D721Med (cell line): Measurements from ENCODE around the gene PREX1.
"Not testable (repeated sequence)": the region's sequence is repeated elsewhere in the genome, so short reads cannot be mapped to it uniquely, and the experiment has no call there.

ENCODE experiments used
- DNase-seq: peaks from one replicate; pipeline ENCODE4 v3.0.0; 2011; ENCODE audit warnings: low spot score; ENCODE audit not compliant: insufficient read length
- FAIRE-seq: peaks from 2 replicates; lab custom pipeline; 2011; peaks lifted over from hg19 to GRCh38; lab: Jason Lieb, UNC
- CTCF ChIP-seq: IDR thresholded peaks from 2 replicates; pipeline ENCODE4 v1.5.1; 2012; ENCODE audit warnings: mild to moderate bottlenecking, control low read depth; ENCODE audit not compliant: insufficient read depth; ENCODE audit errors: missing control alignments

PREX1 gene

GRCh38 chr20:48760403-48760983 is 67.3 kb downstream of the PREX1 start:
- DNase-seq (no peak), FAIRE-seq (no peak)

GRCh38 chr20:48759631-48760245 is 68.1 kb downstream of the PREX1 start:
- FAIRE-seq: no peak
- no peak for DNase-seq
- no peak for TF ChIP-seq CTCF

More at GRCh38 chr20:48760403-48760983, 67.3 kb downstream of the PREX1 start:
- TF ChIP-seq CTCF: no peak

GRCh38 chr20:48758206-48758820 is 69.5 kb downstream of the PREX1 start:
- no peak for TF ChIP-seq CTCF
- DNase-seq (no peak), FAIRE-seq (no peak)

- FAIRE-seq, DNase-seq: not testable (repeated sequence)
These were observed 71.0 kb downstream of the PREX1 start for GRCh38 chr20:48756774-48757173.

GRCh38 chr20:48754292-48754691 is 73.5 kb downstream of the PREX1 start:
- FAIRE-seq (no peak), DNase-seq (no peak)
- TF ChIP-seq CTCF: no peak

GRCh38 chr20:48752963-48753362 is 74.8 kb downstream of the PREX1 start:
- FAIRE-seq (no peak), DNase-seq (no peak)
- TF ChIP-seq CTCF: no peak

GRCh38 chr20:48751871-48752270 is 75.9 kb downstream of the PREX1 start:
- TF ChIP-seq CTCF: no peak
- FAIRE-seq (no peak), DNase-seq (no peak)
